ENCODE data around the gene MICAL2. TPM values are rescaled to one million over a fixed set of nuclear protein-coding genes. Genes with fewer than 3 reads are reported as not detected.

The MICAL2 gene
- total RNA-seq, 1 donor from 2014 or later, result 10.0 TPM

DNA sequence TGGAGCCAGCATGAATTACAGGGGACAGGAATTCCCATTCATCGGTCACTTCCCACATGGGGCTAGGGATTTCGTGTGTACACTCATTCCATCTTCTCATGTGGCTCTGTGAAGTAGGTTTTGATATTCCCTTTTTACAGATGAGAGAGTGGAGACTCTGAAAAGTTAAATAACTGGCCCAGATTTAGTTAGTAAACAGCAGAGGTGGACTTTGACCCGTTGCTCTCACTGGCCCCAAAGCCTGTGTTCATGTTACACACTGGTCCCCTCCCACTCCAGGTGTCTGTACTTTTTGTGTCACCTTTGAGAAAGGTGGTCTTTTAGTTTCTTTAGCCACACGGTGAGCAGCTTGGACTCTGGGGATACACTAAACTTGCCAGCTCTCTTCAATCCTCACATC, 108.5 kb downstream of the MICAL2 start:
- Mint-ChIP-seq H3K4me3 (ENCODE audit: low read depth) (no peak overlapping the region), H3K4me1 (ENCODE audit: low read depth) (peaks cover 62% of the 10 kb centered on the region), H3K9me3 (ENCODE audit: low read depth) (no peaks in the 10 kb centered on the region), H3K27me3 (no peaks in the 10 kb centered on the region), H3K36me3 (ENCODE audit: insufficient read depth) (no peaks in the 10 kb centered on the region), H3K27ac (peak overlapping the region; percentile 93)
- no peak for DNase-seq (ENCODE audit: low spot score, unreplicated experiment)
- TF ChIP-seq, protein P1, sequence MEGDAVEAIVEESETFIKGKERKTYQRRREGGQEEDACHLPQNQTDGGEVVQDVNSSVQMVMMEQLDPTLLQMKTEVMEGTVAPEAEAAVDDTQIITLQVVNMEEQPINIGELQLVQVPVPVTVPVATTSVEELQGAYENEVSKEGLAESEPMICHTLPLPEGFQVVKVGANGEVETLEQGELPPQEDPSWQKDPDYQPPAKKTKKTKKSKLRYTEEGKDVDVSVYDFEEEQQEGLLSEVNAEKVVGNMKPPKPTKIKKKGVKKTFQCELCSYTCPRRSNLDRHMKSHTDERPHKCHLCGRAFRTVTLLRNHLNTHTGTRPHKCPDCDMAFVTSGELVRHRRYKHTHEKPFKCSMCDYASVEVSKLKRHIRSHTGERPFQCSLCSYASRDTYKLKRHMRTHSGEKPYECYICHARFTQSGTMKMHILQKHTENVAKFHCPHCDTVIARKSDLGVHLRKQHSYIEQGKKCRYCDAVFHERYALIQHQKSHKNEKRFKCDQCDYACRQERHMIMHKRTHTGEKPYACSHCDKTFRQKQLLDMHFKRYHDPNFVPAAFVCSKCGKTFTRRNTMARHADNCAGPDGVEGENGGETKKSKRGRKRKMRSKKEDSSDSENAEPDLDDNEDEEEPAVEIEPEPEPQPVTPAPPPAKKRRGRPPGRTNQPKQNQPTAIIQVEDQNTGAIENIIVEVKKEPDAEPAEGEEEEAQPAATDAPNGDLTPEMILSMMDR (IDR thresholded peaks at IDR 0.05; ENCODE audit: unreplicated experiment), result no peak

DNA sequence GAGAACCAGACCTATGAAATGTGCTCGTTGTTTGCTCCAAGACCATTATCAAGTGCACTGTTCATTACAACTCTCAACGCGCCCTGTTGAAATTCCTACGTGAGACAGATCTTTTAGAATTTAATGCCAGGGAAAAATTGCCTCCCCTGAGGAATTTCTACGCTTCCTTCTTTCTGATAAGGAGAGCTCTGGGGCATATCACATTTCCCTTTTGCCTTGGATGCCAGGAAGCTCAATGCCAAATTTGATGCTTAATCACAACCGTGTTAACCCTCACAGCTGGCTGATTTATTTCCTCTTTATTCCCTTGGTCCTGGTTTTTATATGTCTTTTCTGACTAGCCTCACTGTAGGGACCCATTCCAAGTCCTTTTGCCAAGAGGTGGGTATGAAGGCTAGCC, 109.4 kb downstream of the MICAL2 start:
- TF ChIP-seq, protein P1 (IDR thresholded peaks at IDR 0.05; ENCODE audit: unreplicated experiment), result no peak
- DNase-seq (ENCODE audit: low spot score, unreplicated experiment), result no peak
- Mint-ChIP-seq H3K4me1 (ENCODE audit: low read depth) (peaks cover 62% of the 10 kb centered on the region), H3K27ac (peak overlapping the region; percentile 41), H3K27me3 (no peaks in the 10 kb centered on the region), H3K9me3 (ENCODE audit: low read depth) (no peaks in the 10 kb centered on the region), H3K36me3 (ENCODE audit: insufficient read depth) (no peaks in the 10 kb centered on the region), H3K4me3 (ENCODE audit: low read depth) (no peak overlapping the region)

DNA sequence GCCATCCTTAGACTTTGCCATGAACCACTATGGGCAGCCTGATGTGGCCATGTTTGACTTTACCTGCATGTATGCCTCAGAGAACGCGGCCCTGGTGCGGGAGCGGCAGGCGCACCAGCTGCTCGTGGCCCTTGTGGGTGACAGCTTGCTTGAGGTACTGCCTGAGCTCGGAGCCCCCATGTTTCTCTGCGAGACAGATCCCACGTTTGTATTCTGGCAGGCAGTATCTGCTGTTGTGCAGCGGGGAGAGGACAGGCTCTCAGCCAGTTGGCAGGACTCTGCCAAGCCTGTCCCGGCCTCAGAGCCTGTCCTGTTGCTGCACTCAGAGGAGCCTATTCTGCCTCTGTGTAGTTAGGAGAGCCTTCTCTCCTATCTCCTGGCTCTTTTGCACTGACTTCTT, 109.9 kb downstream of the MICAL2 start:
- no peak overlapping the region for H3K4me3 Mint-ChIP-seq (ENCODE audit: low read depth)
- no peak overlapping the region for H3K27ac Mint-ChIP-seq
- no peaks in the 10 kb centered on the region for H3K27me3 Mint-ChIP-seq
- no peaks in the 10 kb centered on the region for H3K36me3 Mint-ChIP-seq (ENCODE audit: insufficient read depth)
- TF ChIP-seq, protein P1 (IDR thresholded peaks at IDR 0.05; ENCODE audit: unreplicated experiment), result no peak
- H3K4me1 Mint-ChIP-seq (ENCODE audit: low read depth), result peaks cover 57% of the 10 kb centered on the region
- no peaks in the 10 kb centered on the region for H3K9me3 Mint-ChIP-seq (ENCODE audit: low read depth)
- DNase-seq (ENCODE audit: low spot score, unreplicated experiment), result no peak

DNA sequence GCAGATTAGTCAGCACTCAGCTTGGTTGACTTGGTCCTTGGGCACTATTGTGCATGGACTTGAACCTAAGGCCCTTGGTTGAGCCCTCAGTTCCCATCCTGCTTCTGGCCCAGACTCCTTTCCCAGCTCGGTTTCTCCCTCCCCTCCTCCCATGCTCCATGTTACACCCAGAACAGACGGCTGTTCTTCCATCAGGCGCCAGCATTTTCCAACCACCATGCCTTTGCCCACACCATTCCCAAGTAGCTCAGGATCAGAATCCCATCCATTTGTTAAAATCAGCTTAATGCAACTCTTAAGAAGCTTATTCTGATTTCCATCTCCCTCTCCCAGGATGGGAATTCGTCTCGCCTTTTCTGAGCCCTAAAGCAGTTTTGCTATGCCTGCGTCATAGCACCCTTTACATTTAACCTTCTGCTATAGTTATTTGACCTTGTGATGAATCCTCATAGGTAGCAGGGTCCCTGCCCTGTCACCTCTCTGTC, 110.7 kb downstream of the MICAL2 start:
- Mint-ChIP-seq H3K9me3 (ENCODE audit: low read depth) (no peaks in the 10 kb centered on the region), H3K4me3 (ENCODE audit: low read depth) (no peak overlapping the region), H3K27me3 (no peaks in the 10 kb centered on the region), H3K4me1 (ENCODE audit: low read depth) (peaks cover 50% of the 10 kb centered on the region), H3K27ac (peak overlapping the region; percentile 28), H3K36me3 (ENCODE audit: insufficient read depth) (no peaks in the 10 kb centered on the region)
- DNase-seq (ENCODE audit: low spot score, unreplicated experiment), result no peak
- TF ChIP-seq, protein P1 (IDR thresholded peaks at IDR 0.05; ENCODE audit: unreplicated experiment), result no peak

DNA sequence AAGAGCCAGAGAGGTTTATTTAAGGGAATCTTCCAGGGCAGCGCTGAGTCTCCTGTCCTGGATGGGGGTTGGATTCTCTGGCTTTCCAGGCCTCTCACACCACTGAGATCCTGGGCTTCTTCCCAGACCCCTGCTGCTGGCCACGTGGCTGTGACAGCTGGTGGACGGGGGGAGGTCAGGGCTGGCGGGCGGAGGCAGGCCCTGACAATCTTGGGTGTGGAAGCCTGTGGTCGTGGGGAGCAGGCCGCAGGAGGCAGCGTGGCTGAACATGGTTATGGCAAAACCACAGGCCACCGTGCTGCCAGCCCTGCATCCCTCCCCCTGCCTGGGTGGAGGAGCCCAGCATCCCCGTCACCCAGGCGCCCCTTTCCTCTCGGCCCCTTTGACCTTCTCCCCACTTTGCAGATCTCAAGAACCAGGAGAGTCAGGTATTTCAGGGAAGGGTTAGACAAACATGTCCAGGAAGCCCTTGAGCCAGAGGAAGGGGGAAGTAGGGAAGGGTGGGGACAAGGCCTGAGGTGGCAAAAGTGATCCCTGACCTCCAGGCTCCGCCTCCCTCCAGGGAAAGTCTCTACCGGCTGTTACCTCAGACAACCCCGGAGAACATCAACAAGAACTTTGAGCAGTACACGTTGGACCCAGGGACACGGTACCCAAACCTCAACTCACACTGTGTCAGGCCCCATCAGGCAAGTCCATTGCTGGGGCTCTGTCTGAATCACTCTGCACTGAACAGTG, 111.8 kb downstream of the MICAL2 start:
- no peaks in the 10 kb centered on the region for H3K9me3 Mint-ChIP-seq (ENCODE audit: low read depth)
- TF ChIP-seq, protein P1 (IDR thresholded peaks at IDR 0.05; ENCODE audit: unreplicated experiment), result no peak
- H3K27me3 Mint-ChIP-seq, result no peaks in the 10 kb centered on the region
- H3K36me3 Mint-ChIP-seq (ENCODE audit: insufficient read depth), result no peaks in the 10 kb centered on the region
- no peak overlapping the region for H3K4me3 Mint-ChIP-seq (ENCODE audit: low read depth)
- no peak for DNase-seq (ENCODE audit: low spot score, unreplicated experiment)
- H3K27ac Mint-ChIP-seq, result no peak overlapping the region
- peaks cover 41% of the 10 kb centered on the region for H3K4me1 Mint-ChIP-seq (ENCODE audit: low read depth)
